GM19395 (cell line): ENCODE data around the gene KRT74.

Experiments
- ATAC-seq: cut with Tn5 transposase; IDR thresholded peaks from one replicate; pipeline ENCODE4 v1.9.1; 2021; ENCODE audit warnings: mild to moderate bottlenecking, moderate library complexity; ENCODE audit not compliant: unreplicated experiment

The KRT74 gene

DNA sequence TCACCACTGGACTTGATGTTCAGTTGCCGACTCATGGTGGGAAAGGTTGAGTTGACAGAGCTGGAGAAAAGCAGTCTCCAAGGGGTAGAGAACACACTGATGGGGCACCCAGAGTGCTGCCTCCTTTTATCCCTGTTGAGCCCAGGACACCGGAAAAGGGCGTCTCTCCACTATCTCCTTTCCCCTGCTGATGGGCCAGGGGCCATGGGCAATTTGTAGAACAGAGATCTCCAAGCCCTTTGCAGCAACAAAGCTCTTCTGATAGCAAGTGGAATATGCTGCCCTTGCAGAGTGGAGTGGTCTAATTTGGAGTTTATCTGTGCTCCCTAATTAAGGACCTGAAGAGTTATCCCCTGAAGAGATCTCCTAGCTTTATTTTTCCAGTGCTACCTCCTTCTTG lies at the start of gene KRT74:
Gene KRT74 (minus strand): TSS at position 101 of the 400 bp plus-strand sequence. CDS start 66 bp downstream, at position 35.
- no peak for ATAC-seq

DNA sequence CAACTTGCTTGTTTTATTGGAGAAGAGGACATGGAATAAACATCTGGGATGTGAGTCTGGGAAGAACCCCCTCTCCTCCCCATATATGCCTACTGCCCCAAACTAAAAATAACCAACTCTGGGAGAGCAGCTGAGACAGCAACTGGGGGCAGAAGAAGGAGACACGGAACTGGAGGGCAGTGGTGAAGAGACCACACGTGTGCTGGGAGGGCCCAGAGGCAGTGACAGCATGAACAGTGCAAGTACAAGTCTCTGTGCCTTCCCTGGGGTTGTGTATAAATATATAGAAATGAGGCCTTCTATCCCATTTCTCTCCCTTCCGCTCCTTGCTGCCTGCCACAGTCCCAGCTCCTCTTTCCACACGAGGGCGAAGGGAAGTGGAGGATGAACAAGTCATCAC lies 48.7 kb upstream of the KRT74 start:
- no peak for ATAC-seq

GRCh38 chr12:52618866-52619265 lies 45.2 kb upstream of the KRT74 start:
- no peak for ATAC-seq

DNA sequence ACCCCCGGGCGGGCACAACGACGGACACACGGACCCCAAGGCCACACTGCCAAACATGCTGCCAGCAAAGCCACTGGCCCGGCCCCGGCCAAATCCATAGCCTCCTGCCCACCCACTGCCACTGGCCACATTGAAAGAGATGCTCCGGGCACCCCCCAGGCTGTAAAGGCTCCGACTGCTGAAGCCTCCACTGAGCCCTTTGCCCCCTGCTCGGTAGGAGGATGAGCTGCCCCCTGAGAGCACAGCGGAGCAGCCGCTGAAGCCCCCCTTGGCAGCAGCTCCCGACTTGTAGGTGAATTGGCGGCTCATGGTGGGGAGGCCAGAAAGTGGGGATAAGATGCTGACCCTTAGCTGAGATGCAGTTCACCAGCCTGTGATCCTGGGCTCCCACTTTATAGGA lies 44.6 kb upstream of the KRT74 start, which contains the start of gene KRT73:
Gene KRT73 (minus strand): TSS at position 344 of the 400 bp plus-strand sequence. CDS start 35 bp downstream, at position 309.
- ATAC-seq: no peak

- ATAC-seq: no peak
These were observed 43.8 kb upstream of the KRT74 start for GRCh38 chr12:52617403-52617785.

- no peak for ATAC-seq
These were observed 43.2 kb upstream of the KRT74 start for GRCh38 chr12:52616680-52617402.

- no peak for ATAC-seq
These were observed 42.3 kb upstream of the KRT74 start for GRCh38 chr12:52615912-52616311.

DNA sequence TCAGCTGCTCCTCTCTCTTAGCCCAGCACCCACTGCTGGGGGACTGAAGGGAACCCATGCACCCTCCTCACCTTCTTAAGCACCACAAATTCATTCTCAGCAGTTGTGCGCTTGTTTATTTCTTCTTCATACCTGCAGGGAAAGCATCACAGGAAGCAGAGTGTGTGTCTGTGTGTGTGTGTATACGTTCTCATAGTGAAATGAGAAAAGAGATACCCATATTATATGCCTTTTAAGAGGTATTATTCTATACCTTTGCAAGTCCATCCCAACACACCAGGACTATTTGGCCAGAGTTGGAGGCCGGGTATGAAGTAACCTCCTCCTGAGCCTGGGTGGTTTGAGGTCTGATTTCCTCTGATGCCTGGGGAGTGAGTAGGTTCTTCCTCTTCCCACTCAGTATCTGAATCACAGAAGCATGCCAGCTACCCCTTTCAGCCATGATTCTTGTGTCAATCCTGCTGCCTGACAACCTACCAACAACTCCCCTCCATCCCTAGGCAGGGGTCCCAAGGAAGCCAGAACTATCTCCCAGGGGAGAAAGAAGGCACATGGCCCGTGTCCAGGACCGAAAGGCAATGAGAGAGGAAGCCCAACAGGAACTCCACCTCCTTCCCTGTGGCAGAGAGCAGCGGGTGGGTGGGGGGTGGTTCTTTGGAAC lies 41.7 kb upstream of the KRT74 start:
- ATAC-seq: no peak

DNA sequence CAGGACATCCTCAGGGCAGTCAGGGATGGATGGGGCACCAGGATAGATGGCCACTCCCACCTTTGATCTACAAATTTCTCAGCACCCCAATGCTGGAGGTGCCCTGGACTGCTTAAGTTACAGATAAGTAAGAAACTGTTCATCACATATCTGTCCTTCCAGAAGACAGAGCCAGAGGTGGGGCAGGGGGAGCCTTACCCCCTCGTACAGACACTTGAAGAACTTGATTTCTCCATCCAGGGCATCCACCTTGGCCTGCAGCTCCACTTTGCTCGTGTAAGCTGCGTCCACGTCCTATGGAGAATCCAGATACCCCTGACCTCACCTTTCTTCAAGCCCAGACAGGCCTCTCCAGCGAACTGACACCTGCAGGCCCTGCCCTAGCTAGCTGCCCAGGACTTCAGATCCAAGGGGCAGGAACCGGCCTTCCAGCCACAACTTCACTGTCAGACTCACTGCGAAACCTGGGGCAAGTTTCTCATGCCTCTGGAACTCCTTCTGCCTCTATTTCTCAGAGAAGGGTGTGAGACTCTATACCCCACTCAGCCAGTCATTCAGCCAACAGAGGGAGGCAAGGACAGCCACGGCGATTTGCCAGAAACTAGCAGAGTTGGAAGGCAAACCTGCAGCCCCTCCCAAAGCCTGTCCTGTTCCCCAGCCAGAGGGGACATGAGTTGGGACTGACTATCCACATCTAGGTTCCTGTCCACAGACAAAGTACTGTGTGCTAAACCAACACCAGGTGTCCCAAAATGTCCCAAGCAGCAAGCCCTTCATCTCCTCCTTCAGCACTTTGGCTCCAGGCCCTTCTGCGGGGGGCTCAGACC lies 41.0 kb upstream of the KRT74 start:
- no peak for ATAC-seq

- ATAC-seq: no peak
These were observed 39.9 kb upstream of the KRT74 start for GRCh38 chr12:52613384-52614030.

DNA sequence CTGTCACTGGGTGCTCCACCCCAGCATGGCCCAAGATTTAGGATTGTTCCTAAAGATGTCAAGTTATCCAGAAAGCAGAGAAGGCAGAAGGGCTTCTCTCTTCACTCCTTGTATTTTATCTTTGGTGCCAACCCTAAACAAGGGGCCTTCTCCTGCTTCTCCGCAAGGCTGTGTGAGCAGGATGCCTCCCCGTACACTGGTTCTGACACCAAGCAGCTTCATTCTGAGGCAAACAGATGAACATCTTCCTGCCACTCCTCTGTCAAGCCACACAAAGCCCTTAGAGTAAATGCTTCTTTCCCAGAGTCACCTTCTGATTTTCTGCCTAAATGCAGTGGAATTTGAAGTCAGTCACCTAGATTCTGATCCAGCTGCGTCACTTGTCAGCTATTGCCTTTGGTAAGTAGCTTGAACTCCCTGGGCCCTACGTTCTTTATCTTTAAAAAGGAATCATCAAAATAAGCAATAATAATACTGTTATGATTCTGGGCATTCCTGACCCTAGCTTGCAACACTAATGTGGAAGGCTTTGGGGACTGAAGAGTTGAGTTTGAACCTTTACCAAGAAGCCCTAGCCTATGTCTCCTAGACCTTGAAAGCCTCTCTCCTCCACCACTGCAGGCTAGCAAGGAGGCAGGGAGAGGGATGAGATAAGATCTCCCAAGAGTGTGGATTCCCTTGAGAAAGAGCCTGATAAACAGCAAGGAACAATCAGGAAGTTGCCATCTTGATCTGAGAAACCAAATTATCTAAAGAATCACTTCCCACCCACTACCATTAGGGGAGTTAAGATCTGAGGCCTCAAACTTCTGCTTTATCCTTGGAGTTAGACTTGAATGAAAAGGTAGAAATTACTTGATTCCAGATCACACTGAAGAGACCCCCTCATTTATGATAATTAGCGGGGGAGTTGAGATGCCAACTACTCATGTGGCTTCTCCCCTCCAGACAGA lies 39.1 kb upstream of the KRT74 start:
- ATAC-seq: no peak

DNA sequence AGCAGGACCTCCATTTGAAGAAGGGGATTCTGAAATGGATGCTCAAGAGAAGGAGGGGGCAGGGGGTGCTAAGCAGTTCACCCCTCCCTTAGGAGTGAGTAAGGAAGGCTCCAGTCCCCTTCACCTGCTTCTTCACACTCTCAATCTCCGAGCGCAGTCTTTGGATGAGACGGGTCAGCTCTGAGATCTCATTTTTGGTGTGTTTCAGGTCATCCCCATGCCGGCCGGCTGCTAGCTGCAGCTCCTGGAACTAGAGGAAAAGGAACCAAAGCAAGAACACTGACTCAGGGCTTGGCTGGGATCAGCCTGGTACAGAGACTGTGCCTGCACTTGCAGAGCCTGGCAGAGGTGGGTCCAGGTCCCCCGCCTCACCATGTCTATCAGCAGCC lies 37.4 kb upstream of the KRT74 start:
- ATAC-seq: no peak

DNA sequence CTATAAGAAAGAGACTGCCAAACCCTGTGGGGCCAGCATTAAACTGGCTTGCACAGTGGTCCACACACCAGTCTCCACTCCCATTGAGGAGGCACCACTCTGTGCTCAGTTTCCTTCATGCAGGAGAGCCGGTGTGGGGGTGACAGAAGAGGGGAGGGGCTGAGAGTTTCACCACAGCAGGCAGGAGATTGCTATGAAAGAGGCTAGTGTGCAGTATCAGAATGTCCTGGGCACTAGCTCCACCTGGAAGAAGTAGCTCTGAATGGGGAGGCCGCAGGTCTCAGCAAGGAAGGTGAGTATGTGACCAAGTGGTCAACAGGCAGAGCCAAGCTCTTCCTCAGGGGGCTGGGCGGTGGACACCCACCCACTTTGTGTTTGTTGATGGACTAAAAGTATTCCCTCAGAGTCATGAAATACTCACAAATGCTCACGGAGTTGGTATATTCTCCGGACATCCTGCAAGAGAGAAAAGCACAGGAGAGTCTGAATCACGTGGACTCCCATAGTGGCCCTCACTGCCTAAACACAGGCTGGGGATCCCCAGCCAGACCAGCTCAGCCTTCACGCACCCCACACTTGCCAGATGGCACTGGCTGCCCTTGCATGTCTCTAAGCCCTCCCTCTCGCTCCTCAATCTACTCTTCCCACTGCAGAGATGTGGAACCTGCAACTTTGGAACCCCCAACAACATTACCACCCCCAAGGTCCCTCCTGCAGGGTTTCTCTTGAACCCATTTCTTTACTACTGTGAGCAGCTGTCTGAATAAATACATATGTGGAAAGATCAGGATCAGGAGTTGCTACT lies 35.4 kb upstream of the KRT74 start:
- no peak for ATAC-seq

DNA sequence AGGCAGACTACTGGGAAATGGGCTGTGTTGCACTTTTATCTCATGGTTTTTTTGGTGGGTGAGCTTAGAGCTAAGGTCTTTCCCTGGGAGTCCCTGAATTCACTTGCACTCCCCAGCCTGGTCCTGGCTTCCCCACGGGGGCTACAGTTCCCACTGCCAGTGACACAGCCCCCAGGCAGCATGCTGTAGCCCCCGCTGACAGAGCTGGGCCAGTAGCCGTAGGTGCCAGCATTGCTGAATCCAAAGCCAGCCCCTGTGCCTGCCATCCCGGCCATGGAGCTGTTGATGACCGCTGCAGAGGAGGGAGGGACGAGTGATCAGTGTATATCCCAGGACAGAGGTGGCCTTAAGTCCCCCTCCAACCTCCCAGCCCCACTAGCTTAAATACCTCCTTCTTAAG lies 34.5 kb upstream of the KRT74 start:
- no peak for ATAC-seq

GRCh38 chr12:52607314-52607713 lies 33.7 kb upstream of the KRT74 start:
- no peak for ATAC-seq

DNA sequence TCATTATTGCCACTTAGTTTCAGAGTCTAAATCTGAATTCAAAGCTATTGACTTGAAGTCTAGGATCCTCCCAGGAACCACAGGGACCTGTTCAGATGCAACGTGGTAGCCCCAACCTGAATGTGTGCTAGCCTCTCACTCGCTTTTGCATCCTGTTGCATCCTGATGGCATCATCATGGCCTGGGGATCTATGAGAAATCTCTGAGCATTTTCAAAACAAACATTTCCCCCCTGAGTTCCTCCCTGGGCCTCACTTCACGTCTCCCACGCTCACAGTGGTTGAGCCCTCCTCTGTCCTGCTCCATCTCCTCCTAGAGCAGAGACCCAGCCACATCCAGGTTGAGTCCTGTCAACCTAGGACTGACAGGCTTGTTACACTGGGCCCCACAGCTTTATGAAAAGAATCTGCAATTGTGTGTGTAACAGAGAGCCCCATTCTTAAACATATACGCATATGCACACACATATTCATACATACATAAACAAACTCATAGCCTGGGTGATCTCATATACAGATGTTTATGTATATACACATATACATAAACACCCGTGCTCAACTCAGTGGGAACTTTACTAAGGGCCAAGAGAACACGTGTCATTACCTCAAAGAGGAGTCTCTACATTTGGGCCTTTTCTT lies 33.1 kb upstream of the KRT74 start:
- ATAC-seq: no peak

DNA sequence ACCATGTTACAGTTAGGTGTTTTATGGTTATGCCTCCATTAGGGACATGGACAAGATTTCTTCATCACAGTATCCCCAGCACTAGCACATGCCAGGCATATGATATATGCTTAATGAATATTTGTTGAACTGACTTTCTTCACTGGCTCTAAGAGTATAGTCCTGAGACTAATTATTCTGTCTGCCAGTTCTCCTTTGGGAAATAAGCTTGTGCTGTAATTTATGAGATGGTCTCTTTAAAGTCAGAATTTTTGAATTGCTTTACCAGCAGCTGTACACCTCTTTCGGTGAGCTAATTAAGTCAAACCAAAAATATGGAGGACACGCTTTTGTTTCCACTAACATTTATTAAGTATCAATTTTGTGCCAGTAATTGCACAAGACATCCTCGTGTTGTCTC lies 32.5 kb upstream of the KRT74 start:
- ATAC-seq: no peak

DNA sequence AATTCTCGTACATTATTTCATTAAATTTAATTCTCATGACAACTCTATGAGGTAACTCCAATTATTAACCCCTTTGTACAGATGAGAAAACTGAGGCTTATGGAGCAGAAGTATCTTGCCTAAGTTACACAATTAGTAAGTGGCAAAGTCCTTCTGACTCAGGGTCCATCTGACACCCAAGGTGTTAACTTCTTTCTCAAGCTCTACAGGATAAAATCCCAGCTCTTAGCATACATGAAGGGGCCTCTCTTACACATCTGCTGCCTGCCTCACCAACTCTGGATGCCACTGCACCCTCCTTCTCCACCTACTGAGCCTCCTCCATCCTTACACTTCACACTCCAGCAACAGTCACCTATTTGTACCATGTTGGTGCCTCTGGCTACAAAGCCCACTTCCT lies 31.9 kb upstream of the KRT74 start:
- ATAC-seq: no peak

DNA sequence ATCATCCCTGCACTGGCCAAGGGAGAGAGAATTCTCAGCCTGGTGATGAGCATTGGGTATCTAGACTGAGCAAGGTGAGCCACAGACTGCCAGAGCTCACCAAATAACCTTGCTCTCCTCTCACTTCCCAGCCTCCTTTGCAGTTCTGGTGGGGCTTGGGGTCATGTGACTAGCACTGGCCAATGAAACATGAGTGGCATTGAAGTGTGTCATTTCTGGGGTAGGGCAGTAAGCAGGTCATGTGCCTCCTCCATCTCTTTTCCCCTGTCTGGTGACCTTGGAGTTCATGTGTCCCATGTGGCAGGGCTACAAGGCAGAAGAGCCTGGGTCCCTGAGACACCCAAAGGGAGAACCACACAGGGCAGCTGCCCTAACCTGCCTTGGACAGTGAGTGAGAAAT lies 31.2 kb upstream of the KRT74 start:
- ATAC-seq: no peak
